ENCODE data around the gene SLC9B1. TPM values are rescaled to one million over a fixed set of nuclear protein-coding genes. Genes with fewer than 3 reads are reported as not detected.
A peak's percentile ranks its signal among the peaks of the same experiment; 100 is the strongest.

SLC9B1 gene, protein sequence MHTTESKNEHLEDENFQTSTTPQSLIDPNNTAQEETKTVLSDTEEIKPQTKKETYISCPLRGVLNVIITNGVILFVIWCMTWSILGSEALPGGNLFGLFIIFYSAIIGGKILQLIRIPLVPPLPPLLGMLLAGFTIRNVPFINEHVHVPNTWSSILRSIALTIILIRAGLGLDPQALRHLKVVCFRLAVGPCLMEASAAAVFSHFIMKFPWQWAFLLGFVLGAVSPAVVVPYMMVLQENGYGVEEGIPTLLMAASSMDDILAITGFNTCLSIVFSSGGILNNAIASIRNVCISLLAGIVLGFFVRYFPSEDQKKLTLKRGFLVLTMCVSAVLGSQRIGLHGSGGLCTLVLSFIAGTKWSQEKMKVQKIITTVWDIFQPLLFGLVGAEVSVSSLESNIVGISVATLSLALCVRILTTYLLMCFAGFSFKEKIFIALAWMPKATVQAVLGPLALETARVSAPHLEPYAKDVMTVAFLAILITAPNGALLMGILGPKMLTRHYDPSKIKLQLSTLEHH
- 1 to 10 TPM; 2.0 to 3.5 TPM for total RNA-seq

- CTCF ChIA-PET: interaction anchor here (0.5 to 1.5 kb wide), 5 partner anchors 9 to 584 kb away, joined by 3 to 4 read pairs (median 3); partner anchors contain the start of gene BDH2
- intact Hi-C loops (cut with micrococcal nuclease): loop anchor here (1.0 kb wide), 9 partner anchors 56 to 674 kb away; partner anchors contain the start of genes BDH2, CENPE, MANBA and SLC39A8
- Mint-ChIP-seq H3K4me1 (ENCODE audit: low read depth) (peaks cover 20% of the 10 kb centered on the region), H3K9me3 (no peaks in the 10 kb centered on the region), H3K36me3 (ENCODE audit: low read depth) (no peaks in the 10 kb centered on the region), H3K27ac (peak within 1 kb of the TSS; percentile 97), H3K27me3 (ENCODE audit: low read depth) (no peaks in the 10 kb centered on the region), H3K4me3 (peak within 1 kb of the TSS; percentile 96)
- peak; percentile 96 for DNase-seq
Measured at GRCh38 chr4:103019308-103020124, at the start of gene SLC9B1. Gene SLC9B1, minus strand, starts transcription at chr4:103019705. Its CDS starts 27,994 bp downstream, at chr4:102991711.

DNA sequence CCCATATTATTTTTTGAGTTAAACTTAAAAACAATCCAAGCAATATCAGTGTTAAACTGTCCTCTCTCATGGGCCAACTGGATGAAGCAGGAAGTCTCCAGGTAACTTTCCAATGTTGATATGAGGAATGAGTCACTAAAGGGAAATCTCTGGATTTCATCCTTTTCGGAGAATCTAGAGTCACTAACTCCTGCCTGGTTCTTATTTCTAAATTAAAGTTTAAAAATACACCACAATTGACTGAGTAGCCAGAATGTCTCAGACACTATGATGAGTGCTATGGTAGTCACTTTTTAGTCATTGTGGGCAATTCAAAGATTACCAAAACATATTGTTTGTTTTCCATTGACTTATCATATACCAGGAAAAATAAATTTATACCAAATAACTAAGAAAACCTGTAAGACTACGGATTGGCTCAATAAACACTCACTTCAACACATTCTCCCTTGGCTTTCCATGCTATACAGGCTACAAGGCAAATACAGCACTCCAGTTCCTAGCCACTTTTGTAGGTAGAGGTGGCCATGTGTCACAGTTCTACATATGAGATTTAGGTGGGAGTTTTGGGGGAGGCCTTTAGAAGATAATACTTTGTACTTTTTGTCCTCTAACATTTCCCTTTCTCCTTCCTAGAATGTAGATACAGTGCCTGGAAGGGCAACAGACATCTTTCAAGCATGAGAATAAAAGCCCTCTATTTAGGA, 48.5 kb upstream of the SLC9B1 start:
- H3K4me1 Mint-ChIP-seq (ENCODE audit: low read depth): peaks cover 20% of the 10 kb centered on the region
- H3K27me3 Mint-ChIP-seq (ENCODE audit: low read depth): no peaks in the 10 kb centered on the region
- no peak overlapping the region for H3K27ac Mint-ChIP-seq
- H3K4me3 Mint-ChIP-seq: no peak overlapping the region
- no peak for DNase-seq
- CTCF ChIA-PET: no interaction called here
- intact Hi-C loops (cut with micrococcal nuclease): no loop called here
- H3K9me3 Mint-ChIP-seq: no peaks in the 10 kb centered on the region
- peaks cover 30% of the 10 kb centered on the region for H3K36me3 Mint-ChIP-seq (ENCODE audit: low read depth)

GRCh38 chr4:103060453-103061148, 41.1 kb upstream of the SLC9B1 start:
- H3K9me3 Mint-ChIP-seq: no peaks in the 10 kb centered on the region
- peaks cover 40% of the 10 kb centered on the region for H3K36me3 Mint-ChIP-seq (ENCODE audit: low read depth)
- H3K4me1 Mint-ChIP-seq (ENCODE audit: low read depth): peaks cover 2% of the 10 kb centered on the region
- CTCF ChIA-PET: interaction anchor here (0.6 to 1.1 kb wide), 2 partner anchors 39 to 52 kb away, joined by 3 read pairs; partner anchors contain the start of gene BDH2
- H3K4me3 Mint-ChIP-seq: no peak overlapping the region
- intact Hi-C loops (cut with micrococcal nuclease): no loop called here
- H3K27me3 Mint-ChIP-seq (ENCODE audit: low read depth): no peaks in the 10 kb centered on the region
- no peak for DNase-seq
- no peak overlapping the region for H3K27ac Mint-ChIP-seq

GRCh38 chr4:103054030-103054429, 34.5 kb upstream of the SLC9B1 start:
- Mint-ChIP-seq H3K4me3 (no peak overlapping the region), H3K36me3 (ENCODE audit: low read depth) (peaks cover 18% of the 10 kb centered on the region), H3K27me3 (ENCODE audit: low read depth) (no peaks in the 10 kb centered on the region), H3K27ac (no peak overlapping the region), H3K9me3 (no peaks in the 10 kb centered on the region), H3K4me1 (ENCODE audit: low read depth) (peaks cover 15% of the 10 kb centered on the region)
- intact Hi-C loops (cut with micrococcal nuclease): no loop called here
- no peak for DNase-seq
- CTCF ChIA-PET: no interaction called here

DNA sequence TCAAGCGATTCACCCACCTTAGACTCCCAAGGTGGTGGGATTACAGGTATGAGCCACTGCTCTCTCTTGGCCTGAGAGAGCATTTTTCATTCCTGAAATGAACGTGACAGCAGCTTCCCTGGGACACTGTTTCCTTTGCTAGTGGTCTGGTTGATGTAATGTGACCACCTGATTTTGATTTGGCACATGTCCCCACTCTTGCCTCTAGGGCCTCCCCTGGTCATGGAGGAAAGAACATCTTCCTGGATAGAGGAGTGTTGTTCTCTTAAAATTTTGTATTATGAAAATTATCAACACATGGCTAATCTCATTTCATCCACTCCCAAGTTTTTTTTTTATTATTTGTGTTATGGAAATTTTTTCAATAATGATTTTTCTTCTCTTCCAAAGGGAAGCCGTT, 33.3 kb upstream of the SLC9B1 start:
- H3K4me3 Mint-ChIP-seq: no peak overlapping the region
- no peak overlapping the region for H3K27ac Mint-ChIP-seq
- peaks cover 15% of the 10 kb centered on the region for H3K4me1 Mint-ChIP-seq (ENCODE audit: low read depth)
- no peaks in the 10 kb centered on the region for H3K27me3 Mint-ChIP-seq (ENCODE audit: low read depth)
- intact Hi-C loops (cut with micrococcal nuclease): no loop called here
- no peak for DNase-seq
- CTCF ChIA-PET: interaction anchor here (1.0 to 1.5 kb wide), 2 partner anchors 9 to 39 kb away, joined by 3 to 6 read pairs; no protein-coding TSS in a partner anchor
- H3K36me3 Mint-ChIP-seq (ENCODE audit: low read depth): peaks cover 26% of the 10 kb centered on the region
- no peaks in the 10 kb centered on the region for H3K9me3 Mint-ChIP-seq

DNA sequence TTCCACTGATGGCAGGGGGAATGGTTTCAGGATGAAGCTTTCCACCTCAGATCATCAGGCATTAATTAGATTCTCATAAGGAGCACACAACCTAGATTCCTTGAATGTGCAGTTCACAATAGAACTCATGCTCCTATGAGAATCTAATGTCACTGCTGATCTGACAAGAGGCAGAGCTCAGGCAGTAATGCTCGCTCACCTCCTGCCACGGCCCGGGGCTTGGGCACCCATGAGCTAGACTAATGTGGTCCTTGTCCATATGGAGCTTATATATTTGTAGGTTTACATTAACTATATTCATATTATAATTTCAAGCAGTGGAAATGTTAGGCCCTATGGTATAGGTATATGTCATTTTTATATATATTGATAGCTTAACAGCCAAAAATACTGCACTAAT, 32.6 kb upstream of the SLC9B1 start:
- Mint-ChIP-seq H3K27me3 (ENCODE audit: low read depth) (no peaks in the 10 kb centered on the region), H3K4me3 (no peak overlapping the region), H3K36me3 (ENCODE audit: low read depth) (peaks cover 32% of the 10 kb centered on the region), H3K9me3 (no peaks in the 10 kb centered on the region), H3K4me1 (ENCODE audit: low read depth) (peaks cover 15% of the 10 kb centered on the region), H3K27ac (no peak overlapping the region)
- intact Hi-C loops (cut with micrococcal nuclease): no loop called here
- CTCF ChIA-PET: interaction anchor here (0.6 to 1.6 kb wide), 5 partner anchors 9 to 43 kb away, joined by 3 to 6 read pairs (median 4); no protein-coding TSS in a partner anchor
- no peak for DNase-seq

DNA sequence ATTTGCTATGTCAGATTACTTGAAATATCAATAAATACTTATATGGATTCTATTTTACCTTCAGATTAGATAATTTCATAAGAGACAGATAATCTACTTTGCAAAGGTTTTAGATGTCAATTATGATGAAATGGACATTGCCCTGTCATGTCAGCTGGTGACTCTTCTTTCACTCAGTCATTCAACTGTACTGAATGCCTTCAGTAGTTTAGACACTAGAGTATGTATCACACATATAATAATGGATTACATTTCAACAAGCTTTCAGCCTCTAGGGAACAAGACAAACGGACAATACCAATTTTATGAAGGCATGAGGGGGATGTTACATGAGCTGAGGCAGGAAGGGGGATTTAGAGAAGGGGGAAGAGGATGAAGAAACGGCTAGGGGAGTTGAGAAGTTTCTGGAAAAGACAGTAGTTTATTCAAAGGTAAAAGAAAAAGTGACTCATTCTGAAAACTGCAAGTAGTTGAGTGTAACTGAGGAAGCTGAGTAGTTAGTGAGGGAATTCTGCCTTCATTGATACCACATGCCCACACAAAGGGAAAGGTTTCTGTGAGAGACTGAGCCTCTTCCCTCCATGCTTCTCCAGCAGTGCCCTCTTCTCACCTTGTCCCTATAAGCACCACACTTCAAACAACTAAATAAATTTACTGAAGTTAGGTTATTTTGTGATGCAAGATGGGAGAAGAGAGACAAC, 31.4 kb upstream of the SLC9B1 start:
- H3K36me3 Mint-ChIP-seq (ENCODE audit: low read depth): peaks cover 37% of the 10 kb centered on the region
- H3K4me3 Mint-ChIP-seq: no peak overlapping the region
- H3K9me3 Mint-ChIP-seq: no peaks in the 10 kb centered on the region
- no peak for DNase-seq
- no peak overlapping the region for H3K27ac Mint-ChIP-seq
- no peaks in the 10 kb centered on the region for H3K27me3 Mint-ChIP-seq (ENCODE audit: low read depth)
- intact Hi-C loops (cut with micrococcal nuclease): no loop called here
- peaks cover 15% of the 10 kb centered on the region for H3K4me1 Mint-ChIP-seq (ENCODE audit: low read depth)
- CTCF ChIA-PET: interaction anchor here (0.5 to 1.6 kb wide), 4 partner anchors 9 to 42 kb away, joined by 3 to 5 read pairs (median 4); no protein-coding TSS in a partner anchor

DNA sequence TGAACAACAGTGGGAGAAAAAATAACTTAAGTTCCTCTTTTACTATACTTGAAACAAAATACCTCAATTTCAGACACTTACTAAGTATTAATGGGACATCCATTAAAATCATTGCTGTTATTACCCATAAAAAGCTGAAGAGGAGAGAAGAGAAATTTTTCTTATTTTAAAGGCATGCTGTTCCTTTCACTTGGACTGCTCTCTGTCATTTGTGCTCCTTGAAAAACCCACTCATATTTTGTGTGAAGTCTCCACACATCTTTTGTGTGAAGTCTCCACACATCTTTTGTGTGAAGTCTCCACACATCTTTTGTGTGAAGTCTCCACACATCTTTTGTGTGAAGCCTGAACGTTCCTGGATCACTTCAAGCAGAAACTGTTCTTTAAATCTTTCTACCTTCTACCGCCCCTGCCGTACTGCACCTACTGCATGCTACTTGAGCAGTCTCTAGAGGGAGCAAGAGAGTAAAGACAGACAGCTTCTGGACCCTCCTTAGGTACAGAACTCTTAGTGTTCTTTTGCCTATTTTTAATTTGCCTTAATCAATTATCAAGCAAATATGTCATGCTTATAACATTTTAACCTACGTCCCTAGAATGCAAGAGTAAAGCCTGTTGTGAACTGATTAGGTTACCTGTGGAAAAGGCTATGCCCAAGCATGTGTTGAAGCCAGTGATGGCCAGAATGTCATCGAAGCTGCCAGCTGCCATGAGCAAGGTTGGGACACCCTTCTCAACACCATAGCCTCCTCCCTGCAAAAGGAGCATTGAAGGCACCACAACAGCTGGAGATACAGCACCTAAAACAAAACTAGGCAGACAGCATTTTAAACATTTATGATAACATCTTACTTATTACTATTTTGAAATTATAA, 27.1 kb upstream of the SLC9B1 start:
- peak; percentile 42 for DNase-seq
- H3K4me3 Mint-ChIP-seq: no peak overlapping the region
- no peaks in the 10 kb centered on the region for H3K27me3 Mint-ChIP-seq (ENCODE audit: low read depth)
- intact Hi-C loops (cut with micrococcal nuclease): loop anchor here (1.0 to 5.0 kb wide), 4 partner anchors 28 to 886 kb away; partner anchors contain the start of gene BDH2
- no peaks in the 10 kb centered on the region for H3K9me3 Mint-ChIP-seq
- H3K4me1 Mint-ChIP-seq (ENCODE audit: low read depth): peaks cover 10% of the 10 kb centered on the region
- H3K27ac Mint-ChIP-seq: no peak overlapping the region
- CTCF ChIA-PET: interaction anchor here (0.6 to 5.0 kb wide), 12 partner anchors 11 to 54 kb away, joined by 3 to 69 read pairs (median 5); partner anchors contain the start of gene BDH2
- H3K36me3 Mint-ChIP-seq (ENCODE audit: low read depth): peaks cover 52% of the 10 kb centered on the region

GRCh38 chr4:103044183-103044582, 24.7 kb upstream of the SLC9B1 start:
- H3K36me3 Mint-ChIP-seq (ENCODE audit: low read depth): peaks cover 48% of the 10 kb centered on the region
- no peak for DNase-seq
- no peaks in the 10 kb centered on the region for H3K27me3 Mint-ChIP-seq (ENCODE audit: low read depth)
- H3K4me1 Mint-ChIP-seq (ENCODE audit: low read depth): no peaks in the 10 kb centered on the region
- H3K9me3 Mint-ChIP-seq: no peaks in the 10 kb centered on the region
- CTCF ChIA-PET: interaction anchor here (0.6 to 5.0 kb wide), 6 partner anchors 8 to 57 kb away, joined by 3 to 69 read pairs (median 4); partner anchors contain the start of gene BDH2
- H3K27ac Mint-ChIP-seq: no peak overlapping the region
- no peak overlapping the region for H3K4me3 Mint-ChIP-seq
- intact Hi-C loops (cut with micrococcal nuclease): no loop called here

GRCh38 chr4:103036169-103036568, 16.7 kb upstream of the SLC9B1 start:
- H3K36me3 Mint-ChIP-seq (ENCODE audit: low read depth): peaks cover 24% of the 10 kb centered on the region
- intact Hi-C loops (cut with micrococcal nuclease): no loop called here
- H3K4me1 Mint-ChIP-seq (ENCODE audit: low read depth): no peaks in the 10 kb centered on the region
- no peak overlapping the region for H3K27ac Mint-ChIP-seq
- no peaks in the 10 kb centered on the region for H3K27me3 Mint-ChIP-seq (ENCODE audit: low read depth)
- CTCF ChIA-PET: interaction anchor here (0.7 to 0.8 kb wide), 2 partner anchors 9 to 12 kb away, joined by 3 to 6 read pairs; no protein-coding TSS in a partner anchor
- H3K4me3 Mint-ChIP-seq: no peak overlapping the region
- no peak for DNase-seq
- no peaks in the 10 kb centered on the region for H3K9me3 Mint-ChIP-seq
